Left ventricle myocardium inferior (tissue), 1 donor: ENCODE results near the gene RDH8. TPM values are rescaled to one million over a fixed set of nuclear protein-coding genes. Genes with fewer than 3 reads are reported as not detected.

ENCODE experiments used
- DNase-seq: peaks from one replicate; pipeline ENCODE4 v3.0.0-alpha.2; 2020
- H3K27ac ChIP-seq: fragments of 200-600 bp; replicated peaks from 2 replicates; pipeline ENCODE4 v1.8.0; 2021
- H3K27me3 ChIP-seq: fragments of 200-600 bp; 2 replicates; pipeline ENCODE4 v1.8.0; 2021; ENCODE audit warnings: low read depth
- H3K36me3 ChIP-seq: fragments of 200-600 bp; 2 replicates; pipeline ENCODE4 v1.8.0; 2021
- H3K4me1 ChIP-seq: fragments of 200-600 bp; 2 replicates; pipeline ENCODE4 v1.8.0; 2021
- H3K4me3 ChIP-seq: fragments of 200-600 bp; 2 replicates; pipeline ENCODE4 v1.8.0; 2021; ENCODE audit warnings: mild to moderate bottlenecking, moderate library complexity
- H3K9me3 ChIP-seq: fragments of 200-600 bp; replicated peaks from 2 replicates; pipeline ENCODE4 v1.8.0; 2021
- CTCF ChIP-seq: fragments of 200-600 bp; IDR thresholded peaks from 2 replicates; pipeline ENCODE4 v1.8.0; 2021; ENCODE audit warnings: antibody characterized with exemption, mild to moderate bottlenecking, borderline replicate concordance
- intact Hi-C: fragments of 100-400 bp; cut with micrococcal nuclease; formaldehyde crosslinking; loops from one replicate; pipeline ENCODE4 v1.11.0; 2022
- total RNA-seq: library from RNA; stranded (reverse); fragmentation: NEBNext Ultra II Directional; extraction: Animal tissue kit (Norgen Biotek cat#: 25700); gene quantifications from one replicate; pipeline ENCODE4 v1.2.1, GENCODE V29; 2021
- donor health status: DM: no; HTN: yes; CAD: no; lungs with severe emphysema.

RDH8 gene
- total RNA-seq, 1 donor from 2014 or later: not detected

DNA sequence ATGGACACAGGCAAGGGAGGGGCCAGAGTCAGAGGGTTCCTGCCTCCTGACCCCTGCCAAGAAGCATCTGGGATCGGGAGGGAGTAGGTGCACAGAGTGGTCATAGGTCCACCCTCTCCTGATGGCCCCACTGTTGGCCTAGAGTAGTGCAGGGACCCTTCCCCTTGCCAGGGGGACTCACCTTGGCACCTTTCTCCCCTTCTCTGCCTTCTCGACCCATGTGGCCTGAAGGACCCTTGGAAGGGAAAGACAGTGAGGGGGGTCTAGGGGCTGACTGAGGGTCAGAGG lies 43.7 kb upstream of the RDH8 start:
- intact Hi-C loops: no loop called here
- peaks cover 62% of the 10 kb centered on the region for H3K27me3 ChIP-seq
- H3K4me1 ChIP-seq: no peaks in the 10 kb centered on the region
- no peak for TF ChIP-seq CTCF
- no peak for DNase-seq
- no peak overlapping the region for H3K4me3 ChIP-seq
- H3K27ac ChIP-seq: no peak overlapping the region
- no peaks in the 10 kb centered on the region for H3K9me3 ChIP-seq
- H3K36me3 ChIP-seq: peaks cover 12% of the 10 kb centered on the region

GRCh38 chr19:9970481-9970880 lies 42.8 kb upstream of the RDH8 start:
- Histone ChIP-seq H3K4me1 (no peaks in the 10 kb centered on the region), H3K27ac (no peak overlapping the region), H3K27me3 (peaks cover 53% of the 10 kb centered on the region), H3K36me3 (peaks cover 18% of the 10 kb centered on the region), H3K4me3 (no peak overlapping the region), H3K9me3 (no peaks in the 10 kb centered on the region)
- intact Hi-C loops: no loop called here
- DNase-seq: no peak
- no peak for TF ChIP-seq CTCF

GRCh38 chr19:9971166-9971897 lies 42.0 kb upstream of the RDH8 start:
- DNase-seq: no peak
- H3K4me1 ChIP-seq: no peaks in the 10 kb centered on the region
- intact Hi-C loops: no loop called here
- H3K4me3 ChIP-seq: no peak overlapping the region
- TF ChIP-seq CTCF: no peak
- H3K27ac ChIP-seq: no peak overlapping the region
- H3K36me3 ChIP-seq: peaks cover 18% of the 10 kb centered on the region
- H3K27me3 ChIP-seq: peaks cover 45% of the 10 kb centered on the region
- no peaks in the 10 kb centered on the region for H3K9me3 ChIP-seq

DNA sequence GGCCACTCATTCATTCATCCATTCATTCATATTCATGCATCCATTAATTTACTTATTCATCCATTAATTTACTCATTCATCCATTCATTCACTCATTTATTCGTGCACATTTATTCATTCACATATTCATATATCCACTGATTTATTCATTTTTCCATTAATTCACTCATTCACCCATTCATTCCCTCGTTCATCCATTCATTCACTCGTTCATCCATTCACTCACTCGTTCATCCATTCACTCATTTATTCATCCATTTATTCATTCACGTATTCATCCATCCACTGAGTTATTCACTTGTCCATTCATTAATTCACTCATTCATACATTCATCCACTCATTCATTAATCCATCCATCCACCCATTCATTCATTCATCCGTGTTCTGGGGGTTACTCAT lies 41.2 kb upstream of the RDH8 start:
- peaks cover 42% of the 10 kb centered on the region for H3K27me3 ChIP-seq
- intact Hi-C loops: no loop called here
- no peaks in the 10 kb centered on the region for H3K4me1 ChIP-seq
- H3K9me3 ChIP-seq: no peaks in the 10 kb centered on the region
- no peak overlapping the region for H3K27ac ChIP-seq
- TF ChIP-seq CTCF: no peak
- peaks cover 20% of the 10 kb centered on the region for H3K36me3 ChIP-seq
- no peak for DNase-seq
- H3K4me3 ChIP-seq: no peak overlapping the region

GRCh38 chr19:9981406-9982260 lies 31.6 kb upstream of the RDH8 start:
- Histone ChIP-seq H3K27ac (no peak overlapping the region), H3K4me3 (no peak overlapping the region), H3K36me3 (peaks cover 58% of the 10 kb centered on the region), H3K4me1 (peaks cover 6% of the 10 kb centered on the region), H3K9me3 (no peaks in the 10 kb centered on the region), H3K27me3 (peaks cover 42% of the 10 kb centered on the region)
- DNase-seq: no peak
- intact Hi-C loops: no loop called here
- TF ChIP-seq CTCF: no peak
